Measurements from ENCODE around the gene CD1B. TPM values are rescaled to one million over a fixed set of nuclear protein-coding genes. Genes with fewer than 3 reads are reported as not detected.

CD1B gene
- total and polyA plus RNA-seq, 4 donors: 0.19 TPM; not detected in 3

DNA sequence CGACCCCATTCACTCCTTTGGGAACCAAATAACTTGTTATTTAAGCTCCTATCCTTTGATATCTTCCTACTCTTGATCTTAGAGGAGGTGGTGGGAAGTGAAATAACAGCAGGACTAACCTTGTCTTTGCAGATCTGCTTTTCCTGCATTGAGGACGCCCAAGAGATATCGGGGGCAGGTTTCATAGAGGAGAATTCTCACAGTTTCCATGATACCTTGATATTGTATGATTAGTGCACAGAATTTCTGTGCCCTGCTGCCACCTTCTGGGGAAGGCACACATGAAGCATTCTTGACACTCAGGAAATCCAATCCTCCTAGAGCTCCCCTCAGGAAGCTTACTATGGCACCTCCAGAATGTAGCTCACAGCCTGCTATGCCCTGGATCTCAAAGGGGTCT is 1.6 kb downstream of the CD1B start:
- WGBS: 68% methylated on average over 3 of the region's 3 CpGs
- H3K4me3 ChIP-seq (ENCODE audit: low read depth in 1 of 3, low read length in 3 of 3): no peak overlapping the region
- no peaks in the 10 kb centered on the region for H3K9me3 ChIP-seq (ENCODE audit: control insufficient read depth in 4 of 4, low read length in 3 of 4)
- TF ChIP-seq, protein P1, sequence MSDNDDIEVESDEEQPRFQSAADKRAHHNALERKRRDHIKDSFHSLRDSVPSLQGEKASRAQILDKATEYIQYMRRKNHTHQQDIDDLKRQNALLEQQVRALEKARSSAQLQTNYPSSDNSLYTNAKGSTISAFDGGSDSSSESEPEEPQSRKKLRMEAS (IDR thresholded peaks at IDR 0.05): no peak
- TF ChIP-seq, protein P2, sequence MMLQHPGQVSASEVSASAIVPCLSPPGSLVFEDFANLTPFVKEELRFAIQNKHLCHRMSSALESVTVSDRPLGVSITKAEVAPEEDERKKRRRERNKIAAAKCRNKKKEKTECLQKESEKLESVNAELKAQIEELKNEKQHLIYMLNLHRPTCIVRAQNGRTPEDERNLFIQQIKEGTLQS (IDR thresholded peaks at IDR 0.05): no peak
- TF ChIP-seq RXRA (IDR thresholded peaks at IDR 0.05): no peak
- TF ChIP-seq RAD21 (IDR thresholded peaks at IDR 0.05): peak; percentile 30
- TF ChIP-seq HNF4A (conservative IDR thresholded peaks at IDR 0.05): no peak
- no peak for TF ChIP-seq HNF4G (IDR thresholded peaks at IDR 0.05)
- TF ChIP-seq EGR1 (IDR thresholded peaks at IDR 0.05; ENCODE audit: low read depth in 2 of 2): no peak
- TF ChIP-seq, protein P3, sequence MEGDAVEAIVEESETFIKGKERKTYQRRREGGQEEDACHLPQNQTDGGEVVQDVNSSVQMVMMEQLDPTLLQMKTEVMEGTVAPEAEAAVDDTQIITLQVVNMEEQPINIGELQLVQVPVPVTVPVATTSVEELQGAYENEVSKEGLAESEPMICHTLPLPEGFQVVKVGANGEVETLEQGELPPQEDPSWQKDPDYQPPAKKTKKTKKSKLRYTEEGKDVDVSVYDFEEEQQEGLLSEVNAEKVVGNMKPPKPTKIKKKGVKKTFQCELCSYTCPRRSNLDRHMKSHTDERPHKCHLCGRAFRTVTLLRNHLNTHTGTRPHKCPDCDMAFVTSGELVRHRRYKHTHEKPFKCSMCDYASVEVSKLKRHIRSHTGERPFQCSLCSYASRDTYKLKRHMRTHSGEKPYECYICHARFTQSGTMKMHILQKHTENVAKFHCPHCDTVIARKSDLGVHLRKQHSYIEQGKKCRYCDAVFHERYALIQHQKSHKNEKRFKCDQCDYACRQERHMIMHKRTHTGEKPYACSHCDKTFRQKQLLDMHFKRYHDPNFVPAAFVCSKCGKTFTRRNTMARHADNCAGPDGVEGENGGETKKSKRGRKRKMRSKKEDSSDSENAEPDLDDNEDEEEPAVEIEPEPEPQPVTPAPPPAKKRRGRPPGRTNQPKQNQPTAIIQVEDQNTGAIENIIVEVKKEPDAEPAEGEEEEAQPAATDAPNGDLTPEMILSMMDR (IDR thresholded peaks at IDR 0.05; ENCODE audit: low read depth, low read length, missing input control): peak; percentile 10
- TF ChIP-seq ZBTB33 (IDR thresholded peaks at IDR 0.05): no peak
- no peak for TF ChIP-seq FOXA2 (IDR thresholded peaks at IDR 0.05)
- H3K9ac ChIP-seq (ENCODE audit: low read depth in 1 of 2, low read length in 2 of 2): no peak overlapping the region
- H3K4me1 ChIP-seq (ENCODE audit: control insufficient read depth in 4 of 4, insufficient read depth in 4 of 4, low read length in 3 of 4): no peaks in the 10 kb centered on the region
- DNase-seq (ENCODE audit: low spot score): no peak
- no peaks in the 10 kb centered on the region for H3K27me3 ChIP-seq (ENCODE audit: control insufficient read depth in 4 of 4, insufficient read depth in 4 of 4, low read length in 3 of 4)
- no peaks in the 10 kb centered on the region for H3K36me3 ChIP-seq (ENCODE audit: control insufficient read depth in 4 of 4, insufficient read depth in 3 of 4, low read depth in 1 of 4, low read length in 3 of 4)
- H3K27ac ChIP-seq (ENCODE audit: low read depth in 1 of 2, low read length in 2 of 2): no peak overlapping the region

- DNase-seq (ENCODE audit: low spot score): no peak
- Histone ChIP-seq H3K27ac (ENCODE audit: low read depth in 1 of 2, low read length in 2 of 2) (no peak overlapping the region), H3K4me3 (ENCODE audit: low read depth in 1 of 3, low read length in 3 of 3) (no peak overlapping the region), H3K9ac (ENCODE audit: low read depth in 1 of 2, low read length in 2 of 2) (no peak overlapping the region), H3K4me1 (ENCODE audit: control insufficient read depth in 4 of 4, insufficient read depth in 4 of 4, low read length in 3 of 4) (no peaks in the 10 kb centered on the region), H3K27me3 (ENCODE audit: control insufficient read depth in 4 of 4, insufficient read depth in 4 of 4, low read length in 3 of 4) (peaks cover 0 to under 1% (median 0%) of the 10 kb centered on the region in 4 donors), H3K9me3 (ENCODE audit: control insufficient read depth in 4 of 4, low read length in 3 of 4) (no peaks in the 10 kb centered on the region), H3K36me3 (ENCODE audit: control insufficient read depth in 4 of 4, insufficient read depth in 3 of 4, low read depth in 1 of 4, low read length in 3 of 4) (no peaks in the 10 kb centered on the region)
- 79% methylated on average over 7 of the region's 7 CpGs for WGBS
- TF ChIP-seq RXRA (IDR thresholded peaks at IDR 0.05): no peak
Observed at GRCh38 chr1:158329300-158329699, 2.0 kb downstream of the CD1B start.

- Histone ChIP-seq H3K27ac (ENCODE audit: low read depth in 1 of 2, low read length in 2 of 2) (no peak overlapping the region), H3K4me3 (ENCODE audit: low read depth in 1 of 3, low read length in 3 of 3) (no peak overlapping the region), H3K9me3 (ENCODE audit: control insufficient read depth in 4 of 4, low read length in 3 of 4) (no peaks in the 10 kb centered on the region), H3K4me1 (ENCODE audit: control insufficient read depth in 4 of 4, insufficient read depth in 4 of 4, low read length in 3 of 4) (no peaks in the 10 kb centered on the region), H3K9ac (ENCODE audit: low read depth in 1 of 2, low read length in 2 of 2) (no peak overlapping the region), H3K36me3 (ENCODE audit: control insufficient read depth in 4 of 4, insufficient read depth in 3 of 4, low read depth in 1 of 4, low read length in 3 of 4) (no peaks in the 10 kb centered on the region), H3K27me3 (ENCODE audit: control insufficient read depth in 4 of 4, insufficient read depth in 4 of 4, low read length in 3 of 4) (peaks cover 0 to 7% (median 0%) of the 10 kb centered on the region in 4 donors)
- no peak for DNase-seq (ENCODE audit: low spot score)
- no peak for TF ChIP-seq FOXA2 (IDR thresholded peaks at IDR 0.05)
- no peak for TF ChIP-seq FOXA1 (IDR thresholded peaks at IDR 0.05)
- TF ChIP-seq TAF1 (conservative IDR thresholded peaks at IDR 0.05): no peak
- TF ChIP-seq, protein P4, sequence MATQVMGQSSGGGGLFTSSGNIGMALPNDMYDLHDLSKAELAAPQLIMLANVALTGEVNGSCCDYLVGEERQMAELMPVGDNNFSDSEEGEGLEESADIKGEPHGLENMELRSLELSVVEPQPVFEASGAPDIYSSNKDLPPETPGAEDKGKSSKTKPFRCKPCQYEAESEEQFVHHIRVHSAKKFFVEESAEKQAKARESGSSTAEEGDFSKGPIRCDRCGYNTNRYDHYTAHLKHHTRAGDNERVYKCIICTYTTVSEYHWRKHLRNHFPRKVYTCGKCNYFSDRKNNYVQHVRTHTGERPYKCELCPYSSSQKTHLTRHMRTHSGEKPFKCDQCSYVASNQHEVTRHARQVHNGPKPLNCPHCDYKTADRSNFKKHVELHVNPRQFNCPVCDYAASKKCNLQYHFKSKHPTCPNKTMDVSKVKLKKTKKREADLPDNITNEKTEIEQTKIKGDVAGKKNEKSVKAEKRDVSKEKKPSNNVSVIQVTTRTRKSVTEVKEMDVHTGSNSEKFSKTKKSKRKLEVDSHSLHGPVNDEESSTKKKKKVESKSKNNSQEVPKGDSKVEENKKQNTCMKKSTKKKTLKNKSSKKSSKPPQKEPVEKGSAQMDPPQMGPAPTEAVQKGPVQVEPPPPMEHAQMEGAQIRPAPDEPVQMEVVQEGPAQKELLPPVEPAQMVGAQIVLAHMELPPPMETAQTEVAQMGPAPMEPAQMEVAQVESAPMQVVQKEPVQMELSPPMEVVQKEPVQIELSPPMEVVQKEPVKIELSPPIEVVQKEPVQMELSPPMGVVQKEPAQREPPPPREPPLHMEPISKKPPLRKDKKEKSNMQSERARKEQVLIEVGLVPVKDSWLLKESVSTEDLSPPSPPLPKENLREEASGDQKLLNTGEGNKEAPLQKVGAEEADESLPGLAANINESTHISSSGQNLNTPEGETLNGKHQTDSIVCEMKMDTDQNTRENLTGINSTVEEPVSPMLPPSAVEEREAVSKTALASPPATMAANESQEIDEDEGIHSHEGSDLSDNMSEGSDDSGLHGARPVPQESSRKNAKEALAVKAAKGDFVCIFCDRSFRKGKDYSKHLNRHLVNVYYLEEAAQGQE (IDR thresholded peaks at IDR 0.05): no peak
- TF ChIP-seq, protein P2 (IDR thresholded peaks at IDR 0.05): no peak
- TF ChIP-seq, protein P3 (IDR thresholded peaks at IDR 0.05; ENCODE audit: low read depth, low read length, missing input control): no peak
- WGBS: 78% methylated on average over 3 of the region's 3 CpGs
Observed at GRCh38 chr1:158328426-158328825, 2.9 kb downstream of the CD1B start.

All from liver (tissue), 9 donors.